Ascending aorta (tissue), 2 donors: ENCODE data around the gene VPS36. TPM values are rescaled to one million over a fixed set of nuclear protein-coding genes. Genes with fewer than 3 reads are reported as not detected.
"Not testable (repeated sequence)": the region's sequence is repeated elsewhere in the genome, so short reads cannot be mapped to it uniquely, and the experiment has no call there.

Experiments
- DNase-seq, 2 donors: peaks; one replicate each; pipeline ENCODE4 v3.0.0-alpha.2; 2019; ENCODE audit warnings: low spot score in 2 of 2
- H3K27ac ChIP-seq, 2 donors: fragments of 200-600 bp; sonication (generic); one replicate each; pipeline ENCODE4 v1.5.1; 2016 to 2017; ENCODE audit warnings: mild to moderate bottlenecking in 1 of 2
- H3K27me3 ChIP-seq: fragments of 200-600 bp; sonication (generic); one replicate; pipeline ENCODE4 v1.5.1; 2017
- H3K36me3 ChIP-seq, 2 donors: fragments of 200-600 bp; sonication (generic); one replicate each; pipeline ENCODE4 v1.5.1; 2016
- H3K4me1 ChIP-seq, 2 donors: fragments of 200-600 bp; sonication (generic); one replicate each; pipeline ENCODE4 v1.5.1; 2016 to 2017; ENCODE audit warnings: mild to moderate bottlenecking in 1 of 2
- H3K4me3 ChIP-seq, 2 donors: fragments of 200-600 bp; sonication (generic); one replicate each; pipeline ENCODE4 v1.5.1; 2016 to 2017; ENCODE audit warnings: mild to moderate bottlenecking in 1 of 2
- H3K9me3 ChIP-seq, 2 donors: fragments of 200-600 bp; sonication (generic); one replicate each; pipeline ENCODE4 v1.5.1; 2016
- CTCF ChIP-seq, 3 experiments: fragments of 200-600 bp in 2 of 3; fragments of 450-650 bp in 1 of 3; sonication (generic) in 2 of 3; IDR thresholded peaks; one replicate each; pipeline ENCODE4 v1.5.1; 2016 to 2019; ENCODE audit warnings: antibody characterized with exemption in 3 of 3, mild to moderate bottlenecking in 1 of 3, moderate library complexity in 1 of 3
- intact Hi-C: fragments of 100-400 bp; cut with DNase I; formaldehyde crosslinking; loops from one replicate; pipeline ENCODE4 v1.15.1; 2023
- total RNA-seq: library from RNA; depleted of rRNA; stranded (reverse); fragments of >200 nt; gene quantifications from one replicate; pipeline ENCODE4 v1.1.0, GENCODE V29; 2016

VPS36 gene
- 69.3 TPM for total RNA-seq

- intact Hi-C loops, result loop anchor here (2.0 to 10.0 kb wide), 5 partner anchors 155 to 1535 kb away; partner anchors contain the start of genes DHRS12 and INTS6
- Histone ChIP-seq H3K4me1 (peaks cover 0 to 5% of the 10 kb centered on the region in 2 donors), H3K36me3 (no peaks in the 10 kb centered on the region), H3K27ac (peak within 1 kb of the TSS; percentile 85 to 88), H3K4me3 (peak within 1 kb of the TSS; percentile 77 to 88), H3K27me3 (no peaks in the 10 kb centered on the region), H3K9me3 (no peaks in the 10 kb centered on the region)
- DNase-seq, result peak; percentile 66 to 98
- peak; percentile 97 to 99 (median 98) for TF ChIP-seq CTCF (IDR thresholded peaks at IDR 0.05)
Measured at GRCh38 chr13:52450012-52450792, at the start of gene VPS36. TSS of gene VPS36 (minus strand) at chr13:52450634. CDS start at chr13:52450594, 40 bp downstream.

- H3K27me3 ChIP-seq, DNase-seq, H3K9me3 ChIP-seq, H3K4me1 ChIP-seq, H3K27ac ChIP-seq, intact Hi-C loops, H3K4me3 ChIP-seq, H3K36me3 ChIP-seq: not testable (repeated sequence)
Measured at GRCh38 chr13:52497979-52498378, 47.5 kb upstream of the VPS36 start.

GRCh38 chr13:52494241-52494640 lies 43.8 kb upstream of the VPS36 start:
- H3K4me1 ChIP-seq, H3K9me3 ChIP-seq, intact Hi-C loops, H3K4me3 ChIP-seq, DNase-seq, H3K36me3 ChIP-seq, H3K27me3 ChIP-seq, H3K27ac ChIP-seq: not testable (repeated sequence)

GRCh38 chr13:52491015-52491414 lies 40.6 kb upstream of the VPS36 start:
- DNase-seq, H3K27ac ChIP-seq, H3K27me3 ChIP-seq, H3K4me1 ChIP-seq, H3K36me3 ChIP-seq, H3K9me3 ChIP-seq, H3K4me3 ChIP-seq, intact Hi-C loops: not testable (repeated sequence)

- H3K27ac ChIP-seq, H3K4me3 ChIP-seq, H3K4me1 ChIP-seq, H3K9me3 ChIP-seq, intact Hi-C loops, H3K36me3 ChIP-seq, DNase-seq, H3K27me3 ChIP-seq: not testable (repeated sequence)
Measured at GRCh38 chr13:52488763-52489162, 38.3 kb upstream of the VPS36 start.

- intact Hi-C loops, H3K27ac ChIP-seq, H3K4me3 ChIP-seq, H3K27me3 ChIP-seq, DNase-seq, H3K9me3 ChIP-seq, H3K36me3 ChIP-seq, H3K4me1 ChIP-seq: not testable (repeated sequence)
Measured at GRCh38 chr13:52487078-52487477, 36.6 kb upstream of the VPS36 start.

GRCh38 chr13:52480677-52481428 lies 30.4 kb upstream of the VPS36 start:
- intact Hi-C loops, DNase-seq, H3K27ac ChIP-seq, H3K4me3 ChIP-seq, H3K9me3 ChIP-seq, H3K36me3 ChIP-seq, H3K27me3 ChIP-seq, H3K4me1 ChIP-seq: not testable (repeated sequence)

- H3K9me3 ChIP-seq, H3K4me1 ChIP-seq, intact Hi-C loops, DNase-seq, H3K27ac ChIP-seq, H3K27me3 ChIP-seq, H3K36me3 ChIP-seq, H3K4me3 ChIP-seq: not testable (repeated sequence)
Measured at GRCh38 chr13:52468487-52468886, 18.1 kb upstream of the VPS36 start.

GRCh38 chr13:52463526-52463925 lies 13.1 kb upstream of the VPS36 start:
- Histone ChIP-seq H3K4me3 (no peak overlapping the region), H3K36me3 (peaks cover 0 to 15% of the 10 kb centered on the region in 2 donors), H3K4me1 (no peaks in the 10 kb centered on the region), H3K27ac (no peak overlapping the region), H3K27me3 (no peaks in the 10 kb centered on the region), H3K9me3 (no peaks in the 10 kb centered on the region)
- intact Hi-C loops, result no loop called here
- TF ChIP-seq CTCF (IDR thresholded peaks at IDR 0.05), result no peak
- no peak for DNase-seq
